GM12878 (cell line): ENCODE data around the gene TNFSF8. TPM values are rescaled to one million over a fixed set of nuclear protein-coding genes. Genes with fewer than 3 reads are reported as not detected.

ENCODE experiments used
- ATAC-seq: fragments of 200-7000 bp; cut with Tn5 transposase; 3 replicates; pipeline ENCODE4 v1.9.1; 2020; ENCODE audit warnings: mild to moderate bottlenecking, moderate library complexity
- BruUV-seq: library from RNA; stranded (reverse); fragments of 400-500 nt; replicated peaks from 2 replicates; lab custom pipeline; 2021; lab: Mats Ljungman, UMichigan
- CTCF ChIA-PET: fragments of 300-600 bp; sonication (Branson Sonifier 250); formaldehyde crosslinking; extraction: SDS; loops from one replicate; lab custom pipeline; 2021; ENCODE audit warnings: inconsistent platforms; lab: Yijun Ruan, JAX
- POLR2A ChIA-PET: fragments of 350-600 bp; formaldehyde crosslinking; extraction: SDS; loops from one replicate; lab custom pipeline; 2021; ENCODE audit warnings: inconsistent platforms; lab: Charles Lee
- RAD21 ChIA-PET: fragments of 300-600 bp; sonication (Branson Sonifier 250); formaldehyde crosslinking; loops from one replicate; lab custom pipeline; 2023; ENCODE audit warnings: antibody characterized with exemption; ENCODE audit not compliant: unreplicated experiment; lab: Charles Lee
- SMC1A ChIA-PET: fragments of 300-600 bp; sonication (Branson Sonifier 250); formaldehyde crosslinking; loops from one replicate; lab custom pipeline; 2023; ENCODE audit not compliant: unreplicated experiment, uncharacterized antibody; lab: Charles Lee
- DNase-seq: peaks from one replicate; pipeline ENCODE4 v3.0.0-alpha.2; 2011; ENCODE audit warnings: low read depth, low spot score
- FAIRE-seq: peaks from 3 replicates; lab custom pipeline; 2011; peaks lifted over from hg19 to GRCh38; lab: Jason Lieb, UNC
- H2AFZ ChIP-seq: 2 replicates; pipeline ENCODE4 v1.6.0; 2011; ENCODE audit warnings: low read depth, low read length, control low read depth; ENCODE audit not compliant: control insufficient read depth
- H3K27ac ChIP-seq: 2 replicates; pipeline ENCODE4 v1.5.1; 2011; ENCODE audit warnings: control low read depth; ENCODE audit not compliant: control insufficient read depth, insufficient read depth
- H3K27me3 ChIP-seq, 2 experiments: replicated peaks in 1 of 2; 2 replicates each; pipeline versions ENCODE4 v1.6.0 to v1.6.1; 2011; ENCODE audit warnings: low read length in 1 of 2; ENCODE audit not compliant: control insufficient read depth in 2 of 2, insufficient read depth in 2 of 2
- H3K36me3 ChIP-seq, 2 experiments: 2 replicates each; pipeline ENCODE4 v1.5.1; 2011; ENCODE audit warnings: low read length in 1 of 2; ENCODE audit not compliant: control insufficient read depth in 2 of 2, insufficient read depth in 2 of 2
- H3K4me1 ChIP-seq: 2 replicates; pipeline ENCODE4 v1.6.1; 2011; ENCODE audit warnings: mild to moderate bottlenecking, low read length, moderate library complexity, mixed read lengths; ENCODE audit not compliant: control insufficient read depth, insufficient read depth
- H3K4me2 ChIP-seq: 2 replicates; pipeline ENCODE4 v1.6.0; 2011; ENCODE audit warnings: control low read depth; ENCODE audit not compliant: control insufficient read depth, insufficient read depth
- H3K4me3 ChIP-seq: fragments of 200-600 bp; sonication (generic); 2 replicates; pipeline ENCODE4 v1.5.1; 2016
- H3K79me2 ChIP-seq: 2 replicates; pipeline ENCODE4 v1.6.0; 2011; ENCODE audit warnings: low read length; ENCODE audit not compliant: control insufficient read depth, insufficient read depth
- H3K9ac ChIP-seq: 2 replicates; pipeline ENCODE4 v1.8.0; 2011; ENCODE audit warnings: low read length, control low read depth, mixed read lengths; ENCODE audit not compliant: control insufficient read depth, insufficient read depth
- H3K9me3 ChIP-seq: replicated peaks from 3 replicates; pipeline ENCODE4 v1.5.1; 2011; ENCODE audit warnings: mild to moderate bottlenecking, low read length; ENCODE audit not compliant: control insufficient read depth, insufficient read depth
- H4K20me1 ChIP-seq: 2 replicates; pipeline ENCODE4 v1.6.0; 2011; ENCODE audit not compliant: control insufficient read depth, insufficient read depth
- BMI1 ChIP-seq: fragments of 450-650 bp; IDR thresholded peaks from 2 replicates; pipeline ENCODE4 v1.6.1; 2016; ENCODE audit warnings: mild to moderate bottlenecking, moderate library complexity, borderline replicate concordance
- MTA2 ChIP-seq: fragments of 450-650 bp; IDR thresholded peaks from 2 replicates; pipeline ENCODE4 v1.6.1; 2016; ENCODE audit warnings: low read depth, mild to moderate bottlenecking, moderate library complexity
- MYB ChIP-seq: fragments of 150-350 bp; IDR thresholded peaks from 2 replicates; pipeline ENCODE4 v1.6.1; 2014; ENCODE audit warnings: mild to moderate bottlenecking, low read depth, low read length, borderline replicate concordance
- WGBS: methylation state at CpG from one replicate; pipeline ENCODE4 v1.1.6; 2016; ENCODE audit warnings: low lambda C conversion rate; ENCODE audit not compliant: insufficient replicate concordance, insufficient coverage; ENCODE audit errors: missing lambda C conversion rate; 5-methylcytosine and 5-hydroxymethylcytosine counted together
- in situ Hi-C: fragments of 300-500 bp; cut with MboI; formaldehyde crosslinking; loops from 9 replicates; pipeline ENCODE4 v1.14.3; 2018; ENCODE audit warnings: mixed read lengths
- intact Hi-C: fragments of 100-400 bp; cut with micrococcal nuclease; formaldehyde crosslinking; loops from one replicate; pipeline ENCODE4 v1.14.2; 2022; ENCODE audit not compliant: unreplicated experiment
- polyA plus RNA-seq, 11 experiments: library from polyadenylated mRNA; depleted of rRNA in 4 of 11; unstranded in 6 of 11; stranded (reverse) in 5 of 11; fragments of >200 nt; fragmentation: Nextera tagmentation in 4 of 11; fragmentation: Illumina TruSeq in 1 of 11; extraction: Ambion mirVana in 4 of 11; extraction: Trizol in 1 of 11; gene quantifications; 1 replicate in 1 of 11; 2 replicates in 10 of 11; pipeline versions ENCODE4 v1.2.1 to v1.2.3, GENCODE V29; 2011 to 2016; ENCODE audit warnings: inconsistent platforms in 2 of 11, missing spikeins in 2 of 11, low read depth in 1 of 11
- total RNA-seq, 4 experiments: library from RNA; depleted of rRNA in 3 of 4; stranded (reverse); fragments of >200 nt in 3 of 4; fragmentation: Illumina TruSeq in 1 of 4; extraction: Trizol in 1 of 4; gene quantifications; 2 replicates each; pipeline versions ENCODE4 v1.2.1 to v1.2.3, GENCODE V29; 2013 to 2021
- TF ChIP-seq, protein P1 (sequence below): IDR thresholded peaks from 2 replicates; pipeline ENCODE4 v1.6.1; 2011; ENCODE audit warnings: low read depth, mild to moderate bottlenecking, low read length, moderate library complexity, borderline replicate concordance; ENCODE audit errors: extremely low read depth
- TF ChIP-seq, protein P2 (sequence below): fragments of 450-650 bp; formaldehyde crosslinking; IDR thresholded peaks from 2 replicates; pipeline ENCODE4 v1.4.0; 2022; ENCODE audit warnings: mild to moderate bottlenecking, moderate library complexity
- TF ChIP-seq, protein P3 (sequence below): fragments of 450-650 bp; IDR thresholded peaks from 2 replicates; pipeline ENCODE4 v1.6.1; 2017; ENCODE audit warnings: mild to moderate bottlenecking, moderate library complexity
- TF ChIP-seq, protein P4 (sequence below): IDR thresholded peaks from 2 replicates; pipeline ENCODE4 v1.6.1; 2012; ENCODE audit warnings: improper control_type of control experiment, low read depth, low read length; ENCODE audit not compliant: insufficient replicate concordance

The TNFSF8 gene
- total and polyA plus RNA-seq, 10 of the 15 experiments (the other 5 are each of a cell fraction or from before 2014, with no cell fraction given), result 0.10 to 0.29 (median 0.15) TPM; not detected in 7

DNA sequence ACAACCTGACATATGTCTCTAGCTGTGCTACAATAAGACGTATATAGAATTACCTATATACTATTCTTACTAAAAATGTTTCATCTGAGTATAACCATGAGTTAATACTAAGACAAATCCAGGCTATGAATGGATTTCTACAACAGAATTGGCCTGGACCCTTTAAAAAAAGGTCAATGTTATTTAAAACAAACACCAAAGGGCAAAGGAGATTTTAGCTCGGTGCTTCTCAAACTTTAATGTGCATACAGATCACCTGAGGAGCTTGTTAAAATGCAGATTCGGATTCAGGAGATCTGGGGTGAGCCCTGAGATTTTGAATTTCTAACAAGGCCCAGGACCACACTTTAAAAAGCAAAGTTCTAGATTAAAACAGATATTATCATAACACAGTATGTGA, 6.5 kb downstream of the TNFSF8 start:
- no peak overlapping the region for H2AFZ ChIP-seq
- no peak for DNase-seq
- intact Hi-C loops, result no loop called here
- ChIA-PET RAD21 (interaction anchor here (1.2 kb wide), 1 partner anchor 64 kb away, joined by 3 read pairs; no protein-coding TSS in a partner anchor), SMC1A (interaction anchor here (1.2 to 2.1 kb wide), 4 partner anchors 10 to 89 kb away, joined by 3 to 9 read pairs (median 4); no protein-coding TSS in a partner anchor), CTCF (interaction anchor here (1.0 kb wide), 1 partner anchor 17 kb away, joined by 3 read pairs; no protein-coding TSS in a partner anchor), POLR2A (no interaction called here)
- ATAC-seq, result no peak
- H4K20me1 ChIP-seq, result no peaks in the 10 kb centered on the region
- no peaks in the 10 kb centered on the region for H3K36me3 ChIP-seq
- TF ChIP-seq MTA2 (no peak), BMI1 (no peak), MYB (no peak)
- TF ChIP-seq, protein P1, sequence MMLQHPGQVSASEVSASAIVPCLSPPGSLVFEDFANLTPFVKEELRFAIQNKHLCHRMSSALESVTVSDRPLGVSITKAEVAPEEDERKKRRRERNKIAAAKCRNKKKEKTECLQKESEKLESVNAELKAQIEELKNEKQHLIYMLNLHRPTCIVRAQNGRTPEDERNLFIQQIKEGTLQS, result no peak
- TF ChIP-seq, protein P2, sequence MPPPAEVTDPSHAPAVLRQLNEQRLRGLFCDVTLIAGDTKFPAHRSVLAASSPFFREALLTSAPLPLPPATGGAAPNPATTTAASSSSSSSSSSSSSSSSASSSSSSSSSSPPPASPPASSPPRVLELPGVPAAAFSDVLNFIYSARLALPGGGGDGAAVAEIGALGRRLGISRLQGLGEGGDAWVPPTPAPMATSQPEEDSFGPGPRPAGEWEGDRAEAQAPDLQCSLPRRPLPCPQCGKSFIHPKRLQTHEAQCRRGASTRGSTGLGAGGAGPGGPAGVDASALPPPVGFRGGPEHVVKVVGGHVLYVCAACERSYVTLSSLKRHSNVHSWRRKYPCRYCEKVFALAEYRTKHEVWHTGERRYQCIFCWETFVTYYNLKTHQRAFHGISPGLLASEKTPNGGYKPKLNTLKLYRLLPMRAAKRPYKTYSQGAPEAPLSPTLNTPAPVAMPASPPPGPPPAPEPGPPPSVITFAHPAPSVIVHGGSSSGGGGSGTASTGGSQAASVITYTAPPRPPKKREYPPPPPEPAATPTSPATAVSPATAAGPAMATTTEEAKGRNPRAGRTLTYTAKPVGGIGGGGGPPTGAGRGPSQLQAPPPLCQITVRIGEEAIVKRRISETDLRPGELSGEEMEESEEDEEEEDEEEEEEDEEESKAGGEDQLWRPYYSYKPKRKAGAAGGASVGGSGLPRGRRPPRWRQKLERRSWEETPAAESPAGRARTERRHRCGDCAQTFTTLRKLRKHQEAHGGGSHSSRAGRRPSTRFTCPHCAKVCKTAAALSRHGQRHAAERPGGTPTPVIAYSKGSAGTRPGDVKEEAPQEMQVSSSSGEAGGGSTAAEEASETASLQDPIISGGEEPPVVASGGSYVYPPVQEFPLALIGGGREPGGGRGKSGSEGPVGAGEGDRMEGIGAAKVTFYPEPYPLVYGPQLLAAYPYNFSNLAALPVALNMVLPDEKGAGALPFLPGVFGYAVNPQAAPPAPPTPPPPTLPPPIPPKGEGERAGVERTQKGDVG (CRISPR knock-in tag), result no peak
- TF ChIP-seq, protein P3, sequence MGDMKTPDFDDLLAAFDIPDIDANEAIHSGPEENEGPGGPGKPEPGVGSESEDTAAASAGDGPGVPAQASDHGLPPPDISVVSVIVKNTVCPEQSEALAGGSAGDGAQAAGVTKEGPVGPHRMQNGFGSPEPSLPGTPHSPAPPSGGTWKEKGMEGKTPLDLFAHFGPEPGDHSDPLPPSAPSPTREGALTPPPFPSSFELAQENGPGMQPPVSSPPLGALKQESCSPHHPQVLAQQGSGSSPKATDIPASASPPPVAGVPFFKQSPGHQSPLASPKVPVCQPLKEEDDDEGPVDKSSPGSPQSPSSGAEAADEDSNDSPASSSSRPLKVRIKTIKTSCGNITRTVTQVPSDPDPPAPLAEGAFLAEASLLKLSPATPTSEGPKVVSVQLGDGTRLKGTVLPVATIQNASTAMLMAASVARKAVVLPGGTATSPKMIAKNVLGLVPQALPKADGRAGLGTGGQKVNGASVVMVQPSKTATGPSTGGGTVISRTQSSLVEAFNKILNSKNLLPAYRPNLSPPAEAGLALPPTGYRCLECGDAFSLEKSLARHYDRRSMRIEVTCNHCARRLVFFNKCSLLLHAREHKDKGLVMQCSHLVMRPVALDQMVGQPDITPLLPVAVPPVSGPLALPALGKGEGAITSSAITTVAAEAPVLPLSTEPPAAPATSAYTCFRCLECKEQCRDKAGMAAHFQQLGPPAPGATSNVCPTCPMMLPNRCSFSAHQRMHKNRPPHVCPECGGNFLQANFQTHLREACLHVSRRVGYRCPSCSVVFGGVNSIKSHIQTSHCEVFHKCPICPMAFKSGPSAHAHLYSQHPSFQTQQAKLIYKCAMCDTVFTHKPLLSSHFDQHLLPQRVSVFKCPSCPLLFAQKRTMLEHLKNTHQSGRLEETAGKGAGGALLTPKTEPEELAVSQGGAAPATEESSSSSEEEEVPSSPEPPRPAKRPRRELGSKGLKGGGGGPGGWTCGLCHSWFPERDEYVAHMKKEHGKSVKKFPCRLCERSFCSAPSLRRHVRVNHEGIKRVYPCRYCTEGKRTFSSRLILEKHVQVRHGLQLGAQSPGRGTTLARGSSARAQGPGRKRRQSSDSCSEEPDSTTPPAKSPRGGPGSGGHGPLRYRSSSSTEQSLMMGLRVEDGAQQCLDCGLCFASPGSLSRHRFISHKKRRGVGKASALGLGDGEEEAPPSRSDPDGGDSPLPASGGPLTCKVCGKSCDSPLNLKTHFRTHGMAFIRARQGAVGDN, result no peak
- TF ChIP-seq, protein P4, sequence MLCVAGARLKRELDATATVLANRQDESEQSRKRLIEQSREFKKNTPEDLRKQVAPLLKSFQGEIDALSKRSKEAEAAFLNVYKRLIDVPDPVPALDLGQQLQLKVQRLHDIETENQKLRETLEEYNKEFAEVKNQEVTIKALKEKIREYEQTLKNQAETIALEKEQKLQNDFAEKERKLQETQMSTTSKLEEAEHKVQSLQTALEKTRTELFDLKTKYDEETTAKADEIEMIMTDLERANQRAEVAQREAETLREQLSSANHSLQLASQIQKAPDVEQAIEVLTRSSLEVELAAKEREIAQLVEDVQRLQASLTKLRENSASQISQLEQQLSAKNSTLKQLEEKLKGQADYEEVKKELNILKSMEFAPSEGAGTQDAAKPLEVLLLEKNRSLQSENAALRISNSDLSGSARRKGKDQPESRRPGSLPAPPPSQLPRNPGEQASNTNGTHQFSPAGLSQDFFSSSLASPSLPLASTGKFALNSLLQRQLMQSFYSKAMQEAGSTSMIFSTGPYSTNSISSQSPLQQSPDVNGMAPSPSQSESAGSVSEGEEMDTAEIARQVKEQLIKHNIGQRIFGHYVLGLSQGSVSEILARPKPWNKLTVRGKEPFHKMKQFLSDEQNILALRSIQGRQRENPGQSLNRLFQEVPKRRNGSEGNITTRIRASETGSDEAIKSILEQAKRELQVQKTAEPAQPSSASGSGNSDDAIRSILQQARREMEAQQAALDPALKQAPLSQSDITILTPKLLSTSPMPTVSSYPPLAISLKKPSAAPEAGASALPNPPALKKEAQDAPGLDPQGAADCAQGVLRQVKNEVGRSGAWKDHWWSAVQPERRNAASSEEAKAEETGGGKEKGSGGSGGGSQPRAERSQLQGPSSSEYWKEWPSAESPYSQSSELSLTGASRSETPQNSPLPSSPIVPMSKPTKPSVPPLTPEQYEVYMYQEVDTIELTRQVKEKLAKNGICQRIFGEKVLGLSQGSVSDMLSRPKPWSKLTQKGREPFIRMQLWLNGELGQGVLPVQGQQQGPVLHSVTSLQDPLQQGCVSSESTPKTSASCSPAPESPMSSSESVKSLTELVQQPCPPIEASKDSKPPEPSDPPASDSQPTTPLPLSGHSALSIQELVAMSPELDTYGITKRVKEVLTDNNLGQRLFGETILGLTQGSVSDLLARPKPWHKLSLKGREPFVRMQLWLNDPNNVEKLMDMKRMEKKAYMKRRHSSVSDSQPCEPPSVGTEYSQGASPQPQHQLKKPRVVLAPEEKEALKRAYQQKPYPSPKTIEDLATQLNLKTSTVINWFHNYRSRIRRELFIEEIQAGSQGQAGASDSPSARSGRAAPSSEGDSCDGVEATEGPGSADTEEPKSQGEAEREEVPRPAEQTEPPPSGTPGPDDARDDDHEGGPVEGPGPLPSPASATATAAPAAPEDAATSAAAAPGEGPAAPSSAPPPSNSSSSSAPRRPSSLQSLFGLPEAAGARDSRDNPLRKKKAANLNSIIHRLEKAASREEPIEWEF, result no peak
- H3K4me3 ChIP-seq, result no peak overlapping the region
- H3K27me3 ChIP-seq, result peaks cover 2 to 7% of the 10 kb centered on the region in 2 experiments; a peak in 2 of 4 replicates
- H3K4me1 ChIP-seq, result no peaks in the 10 kb centered on the region
- H3K9me3 ChIP-seq, result no peaks in the 10 kb centered on the region
- no TSS peak for BruUV-seq
- no peak for FAIRE-seq
- no peak overlapping the region for H3K9ac ChIP-seq
- WGBS, result 2% methylated on average over 3 of the region's 3 CpGs
- no peaks in the 10 kb centered on the region for H3K79me2 ChIP-seq
- H3K4me2 ChIP-seq, result no peak overlapping the region
- H3K27ac ChIP-seq, result no peak overlapping the region
- in situ Hi-C loops, result no loop called here
